ENCODE measurements around the gene SND1.

SND1 gene

GRCh38 chr7:127678337-127678736, 26.3 kb downstream of the SND1 start:
- Histone ChIP-seq H3K9me2 (replicated peaks; ENCODE audit: insufficient read depth, low read length) (no peaks in the 10 kb centered on the region), H3F3A (ENCODE audit: insufficient read depth, low read length) (no peaks in the 10 kb centered on the region; the same call in 1 of the 2 replicates), H3K4me1 (ENCODE audit: low read length) (0 out of 2 replicates have a peak, but pooled peaks cover 5% of the 10 kb centered on the region), H3K9me3 (replicated peaks; ENCODE audit: insufficient read depth, low read length) (no peaks in the 10 kb centered on the region), H4K20me1 (ENCODE audit: insufficient read depth, low read length) (peaks cover 73% of the 10 kb centered on the region), H3K27ac (ENCODE audit: low read length) (no peak overlapping the region), H3K4me2 (ENCODE audit: low read depth, low read length) (no peak overlapping the region), H3K27me3 (replicated peaks; ENCODE audit: insufficient read depth, low read length) (no peaks in the 10 kb centered on the region), H3K9ac (ENCODE audit: low read length) (no peak overlapping the region), H3K79me2 (ENCODE audit: low read length) (peaks cover 100% of the 10 kb centered on the region), H3K36me3 (replicated peaks; ENCODE audit: insufficient read depth, low read length) (peaks cover 18% of the 10 kb centered on the region), H3K4me3 (ENCODE audit: low read length) (no peak overlapping the region), H2AFZ (ENCODE audit: low read length) (no peak overlapping the region)
- TF ChIP-seq EZH2 (optimal IDR thresholded peaks at IDR 0.05; ENCODE audit: low read depth, low read length), result no peak
- no peak for TF ChIP-seq CTCF (IDR thresholded peaks at IDR 0.05; ENCODE audit: low read length)
- no peak for DNase-seq

GRCh38 chr7:127678947-127679346, 27.0 kb downstream of the SND1 start:
- Histone ChIP-seq H3F3A (ENCODE audit: insufficient read depth, low read length) (no peaks in the 10 kb centered on the region; the same call in 1 of the 2 replicates), H4K20me1 (ENCODE audit: insufficient read depth, low read length) (peaks cover 73% of the 10 kb centered on the region), H3K4me1 (ENCODE audit: low read length) (0 out of 2 replicates have a peak, but pooled peaks cover 5% of the 10 kb centered on the region), H3K4me2 (ENCODE audit: low read depth, low read length) (no peak overlapping the region), H3K9me2 (replicated peaks; ENCODE audit: insufficient read depth, low read length) (no peaks in the 10 kb centered on the region), H3K36me3 (replicated peaks; ENCODE audit: insufficient read depth, low read length) (peaks cover 18% of the 10 kb centered on the region), H3K9me3 (replicated peaks; ENCODE audit: insufficient read depth, low read length) (no peaks in the 10 kb centered on the region), H2AFZ (ENCODE audit: low read length) (no peak overlapping the region), H3K27me3 (replicated peaks; ENCODE audit: insufficient read depth, low read length) (no peaks in the 10 kb centered on the region), H3K4me3 (ENCODE audit: low read length) (no peak overlapping the region), H3K27ac (ENCODE audit: low read length) (no peak overlapping the region), H3K9ac (ENCODE audit: low read length) (no peak overlapping the region), H3K79me2 (ENCODE audit: low read length) (peaks cover 100% of the 10 kb centered on the region)
- no peak for DNase-seq
- no peak for TF ChIP-seq CTCF (IDR thresholded peaks at IDR 0.05; ENCODE audit: low read length)
- no peak for TF ChIP-seq EZH2 (optimal IDR thresholded peaks at IDR 0.05; ENCODE audit: low read depth, low read length)
- TF ChIP-seq EZH2phosphoT487 (IDR thresholded peaks at IDR 0.05; ENCODE audit: low read length), result no peak

- Histone ChIP-seq H3K9ac (ENCODE audit: low read length) (no peak overlapping the region), H3K27me3 (replicated peaks; ENCODE audit: insufficient read depth, low read length) (no peaks in the 10 kb centered on the region), H4K20me1 (ENCODE audit: insufficient read depth, low read length) (peaks cover 74% of the 10 kb centered on the region), H3K79me2 (ENCODE audit: low read length) (peaks cover 100% of the 10 kb centered on the region), H3K4me3 (ENCODE audit: low read length) (no peak overlapping the region), H3K9me3 (replicated peaks; ENCODE audit: insufficient read depth, low read length) (no peaks in the 10 kb centered on the region), H3K27ac (ENCODE audit: low read length) (no peak overlapping the region), H3K9me2 (replicated peaks; ENCODE audit: insufficient read depth, low read length) (no peaks in the 10 kb centered on the region), H2AFZ (ENCODE audit: low read length) (no peak overlapping the region), H3K4me2 (ENCODE audit: low read depth, low read length) (no peak overlapping the region), H3K36me3 (replicated peaks; ENCODE audit: insufficient read depth, low read length) (peaks cover 21% of the 10 kb centered on the region), H3K4me1 (ENCODE audit: low read length) (0 out of 2 replicates have a peak, but pooled peaks cover 5% of the 10 kb centered on the region), H3F3A (ENCODE audit: insufficient read depth, low read length) (peaks cover 4% of the 10 kb centered on the region)
- DNase-seq, result no peak
- TF ChIP-seq CTCF (IDR thresholded peaks at IDR 0.05; ENCODE audit: low read length) (no peak), EZH2 (optimal IDR thresholded peaks at IDR 0.05; ENCODE audit: low read depth, low read length) (no peak), EZH2phosphoT487 (IDR thresholded peaks at IDR 0.05; ENCODE audit: low read length) (no peak)
These were observed 29.0 kb downstream of the SND1 start for GRCh38 chr7:127680983-127681382.

Measured in MM.1S (cell line).